Mesothelial cell of epicardium (in vitro differentiated cells): Measurements from ENCODE around the gene GARS1. TPM values are rescaled to one million over a fixed set of nuclear protein-coding genes. Genes with fewer than 3 reads are reported as not detected.

Experiments
- DNase-seq, 2 experiments: peaks; one replicate each; pipeline ENCODE4 v3.0.0; 2021; ENCODE audit warnings: low spot score in 2 of 2; ENCODE audit not compliant: unreplicated experiment in 2 of 2
- H3K27ac Mint-ChIP-seq: 2 replicates; pipeline ENCODE4 v1.8.0; 2021; ENCODE audit warnings: mixed read lengths
- H3K27me3 Mint-ChIP-seq: 2 replicates; pipeline ENCODE4 v1.8.0; 2021; ENCODE audit warnings: low read depth, mixed read lengths
- H3K36me3 Mint-ChIP-seq: 2 replicates; pipeline ENCODE4 v1.8.0; 2021; ENCODE audit warnings: mixed read lengths
- H3K4me1 Mint-ChIP-seq: 2 replicates; pipeline ENCODE4 v1.8.0; 2021; ENCODE audit warnings: mixed read lengths
- H3K4me3 Mint-ChIP-seq: 2 replicates; pipeline ENCODE4 v1.8.0; 2021; ENCODE audit warnings: mild to moderate bottlenecking, moderate library complexity, mixed read lengths
- H3K9me3 Mint-ChIP-seq: 2 replicates; pipeline ENCODE4 v1.8.0; 2021; ENCODE audit warnings: mixed read lengths
- CTCF ChIP-seq: fragments of 200-600 bp; sonication (generic); IDR thresholded peaks from one replicate; pipeline ENCODE4 v1.5.0; 2021; ENCODE audit warnings: antibody characterized with exemption; ENCODE audit not compliant: unreplicated experiment
- total RNA-seq: library from RNA; stranded (reverse); gene quantifications from 3 replicates; pipeline ENCODE4 v1.2.1, GENCODE V29; 2021

The GARS1 gene
- total RNA-seq, 1 donor from 2014 or later: 92.2 TPM

- Mint-ChIP-seq H3K27ac (no peak overlapping the region), H3K36me3 (no peaks in the 10 kb centered on the region), H3K27me3 (peaks cover 13% of the 10 kb centered on the region), H3K9me3 (no peaks in the 10 kb centered on the region), H3K4me1 (peaks cover 3% of the 10 kb centered on the region), H3K4me3 (no peak overlapping the region)
- no peak for TF ChIP-seq CTCF
- no peak for DNase-seq
These were observed 70.4 kb downstream of the GARS1 start for GRCh38 chr7:30665043-30665442.

GRCh38 chr7:30665449-30665848 is 70.8 kb downstream of the GARS1 start:
- H3K9me3 Mint-ChIP-seq: no peaks in the 10 kb centered on the region
- no peak for DNase-seq
- no peak for TF ChIP-seq CTCF
- H3K36me3 Mint-ChIP-seq: no peaks in the 10 kb centered on the region
- peaks cover 13% of the 10 kb centered on the region for H3K27me3 Mint-ChIP-seq
- H3K4me3 Mint-ChIP-seq: no peak overlapping the region
- H3K27ac Mint-ChIP-seq: no peak overlapping the region
- H3K4me1 Mint-ChIP-seq: peaks cover 3% of the 10 kb centered on the region

GRCh38 chr7:30667172-30667571 is 72.5 kb downstream of the GARS1 start:
- no peak for TF ChIP-seq CTCF
- Mint-ChIP-seq H3K4me1 (peaks cover 3% of the 10 kb centered on the region), H3K36me3 (no peaks in the 10 kb centered on the region), H3K9me3 (no peaks in the 10 kb centered on the region), H3K27me3 (peaks cover 14% of the 10 kb centered on the region), H3K27ac (no peak overlapping the region), H3K4me3 (no peak overlapping the region)
- no peak for DNase-seq

- Mint-ChIP-seq H3K4me1 (peaks cover 3% of the 10 kb centered on the region), H3K36me3 (no peaks in the 10 kb centered on the region), H3K9me3 (no peaks in the 10 kb centered on the region), H3K27ac (no peak overlapping the region), H3K4me3 (no peak overlapping the region), H3K27me3 (peaks cover 9% of the 10 kb centered on the region)
- no peak for DNase-seq
- TF ChIP-seq CTCF: no peak
These were observed 73.4 kb downstream of the GARS1 start for GRCh38 chr7:30668102-30668501.

- no peaks in the 10 kb centered on the region for H3K9me3 Mint-ChIP-seq
- no peak overlapping the region for H3K27ac Mint-ChIP-seq
These were observed 77.3 kb downstream of the GARS1 start for GRCh38 chr7:30671793-30672465.

More at GRCh38 chr7:30671793-30672465, 77.3 kb downstream of the GARS1 start:
- peaks cover 3% of the 10 kb centered on the region for H3K4me1 Mint-ChIP-seq
- no peak overlapping the region for H3K4me3 Mint-ChIP-seq
- DNase-seq: peak in 1 of 2 experiments; percentile 71
- H3K27me3 Mint-ChIP-seq: peaks cover 29% of the 10 kb centered on the region
- no peak for TF ChIP-seq CTCF
- H3K36me3 Mint-ChIP-seq: no peaks in the 10 kb centered on the region
